ENCODE measurements around the gene IKZF1.

IKZF1 gene

GRCh38 chr7:50412973-50413372 is 108.5 kb downstream of the IKZF1 start:
- DNase-seq (ENCODE audit: low read depth in 2 of 2): no peak

GRCh38 chr7:50413561-50413960 is 109.0 kb downstream of the IKZF1 start:
- DNase-seq (ENCODE audit: low read depth in 2 of 2): no peak

- DNase-seq (ENCODE audit: low read depth in 2 of 2): no peak
Observed at GRCh38 chr7:50415844-50416364, 111.4 kb downstream of the IKZF1 start.

- DNase-seq (ENCODE audit: low read depth in 2 of 2): no peak
Observed at GRCh38 chr7:50416527-50417182, 112.1 kb downstream of the IKZF1 start.

GRCh38 chr7:50418086-50418515 is 113.6 kb downstream of the IKZF1 start:
- peak; percentile 59 to 66 for DNase-seq (ENCODE audit: low read depth in 2 of 2)

GRCh38 chr7:50418526-50419290 is 114.2 kb downstream of the IKZF1 start:
- no peak for DNase-seq (ENCODE audit: low read depth in 2 of 2)

- no peak for DNase-seq (ENCODE audit: low read depth in 2 of 2)
Observed at GRCh38 chr7:50421043-50421442, 116.5 kb downstream of the IKZF1 start.

GRCh38 chr7:50422858-50423257 is 118.3 kb downstream of the IKZF1 start:
- no peak for DNase-seq (ENCODE audit: low read depth in 2 of 2)

- DNase-seq (ENCODE audit: low read depth in 2 of 2): no peak
Observed at GRCh38 chr7:50423860-50424259, 119.3 kb downstream of the IKZF1 start.

GRCh38 chr7:50425318-50425717 is 120.8 kb downstream of the IKZF1 start:
- no peak for DNase-seq (ENCODE audit: low read depth in 2 of 2)

- no peak for DNase-seq (ENCODE audit: low read depth in 2 of 2)
Observed at GRCh38 chr7:50426280-50427045, 121.9 kb downstream of the IKZF1 start.

- DNase-seq (ENCODE audit: low read depth in 2 of 2): no peak
Observed at GRCh38 chr7:50427518-50427917, 123.0 kb downstream of the IKZF1 start.

GRCh38 chr7:50428911-50429310 is 124.4 kb downstream of the IKZF1 start:
- no peak for DNase-seq (ENCODE audit: low read depth in 2 of 2)

GRCh38 chr7:50431316-50431715 is 126.8 kb downstream of the IKZF1 start:
- no peak for DNase-seq (ENCODE audit: low read depth in 2 of 2)

- no peak for DNase-seq (ENCODE audit: low read depth in 2 of 2)
Observed at GRCh38 chr7:50431722-50432305, 127.3 kb downstream of the IKZF1 start.

GRCh38 chr7:50436133-50436806 is 131.8 kb downstream of the IKZF1 start:
- no peak for DNase-seq (ENCODE audit: low read depth in 2 of 2)

GRCh38 chr7:50446542-50446960 is 142.0 kb downstream of the IKZF1 start:
- DNase-seq (ENCODE audit: low read depth in 2 of 2): no peak

GRCh38 chr7:50448823-50449222 is 144.3 kb downstream of the IKZF1 start:
- DNase-seq (ENCODE audit: low read depth in 2 of 2): no peak

- no peak for DNase-seq (ENCODE audit: low read depth in 2 of 2)
Observed at GRCh38 chr7:50449501-50449880, 145.0 kb downstream of the IKZF1 start.

GRCh38 chr7:50449881-50450589 is 145.5 kb downstream of the IKZF1 start, which contains the start of gene FIGNL1:
TSS of gene FIGNL1 (minus strand) at chr7:50450350. CDS start at chr7:50447287, 3,063 bp downstream.
- peak; percentile 68 to 75 for DNase-seq (ENCODE audit: low read depth in 2 of 2)

Data from activated CD4-positive, alpha-beta T cell treated with anti-CD3 and anti-CD28 coated beads for 24 hours (primary cell).